ENCODE data around the gene IQGAP3.

- no peak for TF ChIP-seq CTCF (IDR thresholded peaks at IDR 0.05)
- no peak for TF ChIP-seq POLR2A (IDR thresholded peaks at IDR 0.05)
These were observed 56.4 kb downstream of the IQGAP3 start for GRCh38 chr1:156515956-156516355.
